ENCODE data around the gene HIBCH.
"Not testable (repeated sequence)": the region's sequence is repeated elsewhere in the genome, so short reads cannot be mapped to it uniquely, and the experiment has no call there.

The HIBCH gene

DNA sequence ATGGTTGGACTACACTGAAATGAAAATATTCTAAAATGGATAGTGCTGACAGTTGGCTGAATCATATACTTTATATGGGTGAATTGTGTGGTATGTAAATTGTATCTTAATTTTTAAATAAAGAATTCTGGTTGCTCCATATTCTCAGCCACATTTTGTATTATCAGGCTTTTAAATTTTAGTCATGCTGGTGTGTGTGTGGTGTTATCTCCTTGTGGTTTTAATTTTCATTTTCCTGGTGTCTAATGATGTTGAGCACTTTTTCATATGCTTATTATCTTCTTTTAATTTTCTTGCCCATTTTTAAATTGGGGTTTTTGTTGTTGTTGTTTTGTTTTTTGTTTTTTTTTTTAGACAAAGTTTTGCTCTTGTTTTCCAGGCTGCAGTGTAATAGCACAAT lies 3.8 kb upstream of the HIBCH start:
- in situ Hi-C loops (cut with MboI; ENCODE audit: low pct_unique_long_range_greater_than_20kb, low sequenced_read_pairs, unreplicated experiment), result no loop called here

DNA sequence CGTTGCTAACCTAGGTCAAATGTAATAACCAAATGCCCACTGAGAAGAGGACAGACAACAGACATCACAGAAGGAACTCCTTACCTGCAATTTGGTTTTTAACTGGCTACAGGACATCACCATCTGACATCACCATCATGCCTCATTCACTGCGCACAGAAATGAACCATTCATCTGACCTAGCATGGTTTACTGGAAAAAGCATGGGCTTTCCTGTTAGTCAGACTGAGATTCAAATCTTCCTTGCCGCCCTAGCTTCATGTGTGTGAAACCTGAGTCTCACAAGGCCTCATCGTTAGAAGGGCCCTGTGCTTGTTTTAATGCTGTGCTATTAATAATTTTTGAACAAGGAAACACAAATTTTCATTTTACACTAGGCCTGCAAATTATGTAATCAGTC lies 1.1 kb upstream of the HIBCH start:
- DNase-seq (ENCODE audit: low spot score), result peak; percentile 27
- TF ChIP-seq, protein P1, sequence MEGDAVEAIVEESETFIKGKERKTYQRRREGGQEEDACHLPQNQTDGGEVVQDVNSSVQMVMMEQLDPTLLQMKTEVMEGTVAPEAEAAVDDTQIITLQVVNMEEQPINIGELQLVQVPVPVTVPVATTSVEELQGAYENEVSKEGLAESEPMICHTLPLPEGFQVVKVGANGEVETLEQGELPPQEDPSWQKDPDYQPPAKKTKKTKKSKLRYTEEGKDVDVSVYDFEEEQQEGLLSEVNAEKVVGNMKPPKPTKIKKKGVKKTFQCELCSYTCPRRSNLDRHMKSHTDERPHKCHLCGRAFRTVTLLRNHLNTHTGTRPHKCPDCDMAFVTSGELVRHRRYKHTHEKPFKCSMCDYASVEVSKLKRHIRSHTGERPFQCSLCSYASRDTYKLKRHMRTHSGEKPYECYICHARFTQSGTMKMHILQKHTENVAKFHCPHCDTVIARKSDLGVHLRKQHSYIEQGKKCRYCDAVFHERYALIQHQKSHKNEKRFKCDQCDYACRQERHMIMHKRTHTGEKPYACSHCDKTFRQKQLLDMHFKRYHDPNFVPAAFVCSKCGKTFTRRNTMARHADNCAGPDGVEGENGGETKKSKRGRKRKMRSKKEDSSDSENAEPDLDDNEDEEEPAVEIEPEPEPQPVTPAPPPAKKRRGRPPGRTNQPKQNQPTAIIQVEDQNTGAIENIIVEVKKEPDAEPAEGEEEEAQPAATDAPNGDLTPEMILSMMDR (IDR thresholded peaks at IDR 0.05; ENCODE audit: extremely low read depth, insufficient read depth, missing control alignments), result no peak
- in situ Hi-C loops (cut with MboI; ENCODE audit: low pct_unique_long_range_greater_than_20kb, low sequenced_read_pairs, unreplicated experiment), result no loop called here

More for the DNA sequence above, 3.8 kb upstream of the HIBCH start:
- TF ChIP-seq, protein P1 (IDR thresholded peaks at IDR 0.05; ENCODE audit: extremely low read depth, insufficient read depth, missing control alignments), result no peak
- no peak for DNase-seq (ENCODE audit: low spot score)

DNA sequence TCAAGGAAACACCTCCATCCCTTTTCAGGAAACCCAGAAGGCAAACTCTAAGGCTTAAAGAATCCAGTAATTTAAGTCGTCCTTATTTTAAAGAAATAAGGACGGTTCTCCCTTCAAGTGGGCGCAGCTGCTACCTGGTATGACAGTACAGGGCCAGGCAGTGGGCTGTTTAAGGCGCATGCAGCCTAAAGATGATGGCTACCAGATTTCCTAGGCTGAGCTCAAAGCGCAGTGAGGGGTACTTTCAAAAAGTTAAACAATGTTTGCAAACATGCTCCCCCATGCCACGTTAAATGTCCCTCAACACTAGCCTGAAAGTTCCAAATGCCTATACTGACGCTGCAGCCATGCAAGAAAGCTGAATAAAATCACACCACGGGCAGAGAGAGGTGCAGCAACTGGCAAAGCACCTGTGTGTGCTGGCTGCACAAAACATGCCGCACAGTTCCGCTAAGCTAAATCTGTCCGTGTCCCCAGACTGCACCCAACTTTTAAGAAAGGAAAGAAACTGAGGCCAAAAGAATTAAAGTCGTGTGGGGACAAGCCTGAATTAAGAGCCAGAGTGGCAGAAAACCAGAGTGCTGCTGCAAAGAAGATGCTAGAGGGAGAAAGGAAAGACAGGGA lies 583 bp downstream of the HIBCH start:
- TF ChIP-seq, protein P1 (IDR thresholded peaks at IDR 0.05; ENCODE audit: extremely low read depth, insufficient read depth, missing control alignments), result no peak
- DNase-seq (ENCODE audit: low spot score), result no peak
- in situ Hi-C loops (cut with MboI; ENCODE audit: low pct_unique_long_range_greater_than_20kb, low sequenced_read_pairs, unreplicated experiment), result no loop called here

DNA sequence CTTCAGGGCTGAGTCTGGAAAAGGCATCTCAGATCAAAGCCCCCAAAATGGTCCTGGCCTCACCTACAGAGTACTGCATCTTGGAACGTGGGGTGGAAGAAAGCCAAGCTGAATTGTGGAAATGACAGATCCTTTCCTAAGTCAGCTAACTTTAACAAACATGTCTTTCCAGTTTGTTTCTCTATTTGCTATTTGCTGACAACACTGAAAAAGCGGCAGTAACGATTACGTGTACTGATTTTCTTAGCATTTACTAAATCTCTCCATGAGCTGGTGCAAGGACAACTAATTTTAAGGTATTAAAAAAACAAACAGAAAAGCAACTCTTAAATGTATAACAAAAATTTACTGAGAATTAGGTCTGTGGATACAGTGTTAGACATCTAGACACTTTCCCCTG lies 1.1 kb downstream of the HIBCH start:
- in situ Hi-C loops (cut with MboI; ENCODE audit: low pct_unique_long_range_greater_than_20kb, low sequenced_read_pairs, unreplicated experiment), result no loop called here
- TF ChIP-seq, protein P1 (IDR thresholded peaks at IDR 0.05; ENCODE audit: extremely low read depth, insufficient read depth, missing control alignments), result no peak
- no peak for DNase-seq (ENCODE audit: low spot score)

GRCh38 chr2:190315273-190315672 lies 4.4 kb downstream of the HIBCH start:
- in situ Hi-C loops (cut with MboI; ENCODE audit: low pct_unique_long_range_greater_than_20kb, low sequenced_read_pairs, unreplicated experiment), result no loop called here
- TF ChIP-seq, protein P1 (IDR thresholded peaks at IDR 0.05; ENCODE audit: extremely low read depth, insufficient read depth, missing control alignments), result no peak
- no peak for DNase-seq (ENCODE audit: low spot score)

DNA sequence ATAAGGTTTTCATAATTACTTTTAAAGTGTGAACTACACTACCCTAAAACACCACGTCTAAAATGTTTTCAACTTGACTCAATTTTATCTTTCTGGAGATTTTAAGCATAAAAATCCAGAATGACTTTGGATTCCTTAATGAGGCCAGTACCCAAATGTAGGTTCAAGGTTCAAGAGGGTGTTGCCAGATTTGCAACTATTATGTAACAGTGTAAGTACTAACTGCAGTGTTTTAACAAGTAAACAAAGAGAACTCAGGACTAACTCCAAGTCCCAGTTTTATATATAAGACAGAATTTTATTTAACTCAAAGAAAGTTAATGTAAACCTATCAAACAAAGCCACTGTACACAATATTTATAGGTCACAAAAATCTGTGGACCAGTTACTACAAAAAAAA lies 5.7 kb downstream of the HIBCH start:
- no peak for DNase-seq (ENCODE audit: low spot score)
- TF ChIP-seq, protein P1 (IDR thresholded peaks at IDR 0.05; ENCODE audit: extremely low read depth, insufficient read depth, missing control alignments), result no peak
- in situ Hi-C loops (cut with MboI; ENCODE audit: low pct_unique_long_range_greater_than_20kb, low sequenced_read_pairs, unreplicated experiment), result no loop called here

DNA sequence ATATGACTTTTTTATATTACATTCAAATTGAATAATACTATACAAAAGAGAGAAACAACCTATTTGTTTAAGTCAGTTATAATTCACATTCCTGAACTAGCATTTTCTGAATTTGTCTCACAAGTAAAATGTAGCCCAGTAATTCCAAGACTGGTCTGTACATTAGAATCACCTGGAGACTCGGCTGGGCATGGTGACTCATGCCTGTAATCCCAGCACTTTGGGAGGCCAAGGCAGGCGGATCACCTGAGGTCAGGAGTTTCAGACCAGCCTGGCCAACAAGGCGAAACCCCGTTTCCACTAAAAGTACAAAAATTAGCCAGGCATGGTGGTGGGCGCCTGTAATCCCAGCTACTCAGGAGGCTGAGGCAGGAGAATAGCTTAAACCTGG lies 7.0 kb downstream of the HIBCH start:
- in situ Hi-C loops (cut with MboI; ENCODE audit: low pct_unique_long_range_greater_than_20kb, low sequenced_read_pairs, unreplicated experiment); DNase-seq (ENCODE audit: low spot score): not testable (repeated sequence)

Data from GM13977 (cell line).